BLaER1 treated with 17β-estradiol and CSF1 and Interleukin-3, amounts not matched to agents 10 nM and 100 nM (cell line): ENCODE results near the gene OR51E2.

Source experiments
- H3K27ac ChIP-seq, 11 experiments: shearing (Covaris generic); formaldehyde crosslinking; 2 replicates each; pipeline ENCODE4 v1.8.1; 2022
- H3K27me3 ChIP-seq, 11 experiments: shearing (Covaris generic); formaldehyde crosslinking; 2 replicates each; pipeline ENCODE4 v1.8.1; 2022
- H3K36me3 ChIP-seq, 11 experiments: shearing (Covaris generic); formaldehyde crosslinking; 2 replicates each; pipeline ENCODE4 v1.8.1; 2022
- H3K4me1 ChIP-seq, 10 experiments: shearing (Covaris generic); formaldehyde crosslinking; 2 replicates each; pipeline ENCODE4 v1.8.1; 2022
- H3K4me2 ChIP-seq, 11 experiments: shearing (Covaris generic); formaldehyde crosslinking; 2 replicates each; pipeline ENCODE4 v1.8.1; 2022
- H3K4me3 ChIP-seq, 10 experiments: shearing (Covaris generic); formaldehyde crosslinking; 2 replicates each; pipeline ENCODE4 v1.8.1; 2022
- H3K9ac ChIP-seq, 11 experiments: shearing (Covaris generic); formaldehyde crosslinking; 2 replicates each; pipeline ENCODE4 v1.8.1; 2022
- H3K9me3 ChIP-seq, 11 experiments: shearing (Covaris generic); formaldehyde crosslinking; replicated peaks in 1 of 11; 2 replicates each; pipeline ENCODE4 v1.8.1; 2022
- H4K20me1 ChIP-seq, 11 experiments: shearing (Covaris generic); formaldehyde crosslinking; 2 replicates each; pipeline ENCODE4 v1.8.1; 2022
- Cebpa-rat ChIP-seq, 11 experiments: shearing (Covaris generic); IDR thresholded peaks; 2 replicates each; pipeline ENCODE4 v1.8.1; 2022

Gene OR51E2

GRCh38 chr11:4665424-4665823 is 32.2 kb downstream of the OR51E2 start:
- H3K4me2 ChIP-seq = no peak overlapping the region
- no peak for TF ChIP-seq Cebpa-rat (IDR thresholded peaks at IDR 0.05)
- no peak overlapping the region for H3K4me3 ChIP-seq
- H3K4me1 ChIP-seq = no peaks in the 10 kb centered on the region
- H3K27me3 ChIP-seq = no peaks in the 10 kb centered on the region
- no peak overlapping the region for H3K27ac ChIP-seq
- no peak overlapping the region for H3K9ac ChIP-seq
- H4K20me1 ChIP-seq = no peaks in the 10 kb centered on the region
- no peaks in the 10 kb centered on the region for H3K9me3 ChIP-seq
- H3K36me3 ChIP-seq = no peaks in the 10 kb centered on the region

- Histone ChIP-seq H3K4me3 (no peak overlapping the region), H3K36me3 (no peaks in the 10 kb centered on the region), H3K9ac (no peak overlapping the region), H3K9me3 (no peaks in the 10 kb centered on the region), H4K20me1 (no peaks in the 10 kb centered on the region), H3K4me2 (no peak overlapping the region), H3K4me1 (no peaks in the 10 kb centered on the region), H3K27me3 (no peaks in the 10 kb centered on the region), H3K27ac (no peak overlapping the region)
- TF ChIP-seq Cebpa-rat (IDR thresholded peaks at IDR 0.05) = no peak
These were observed 32.9 kb downstream of the OR51E2 start for GRCh38 chr11:4664786-4665185.

- no peak overlapping the region for H3K4me2 ChIP-seq
- TF ChIP-seq Cebpa-rat (IDR thresholded peaks at IDR 0.05) = no peak
These were observed 33.5 kb downstream of the OR51E2 start for GRCh38 chr11:4664183-4664582.

GRCh38 chr11:4662876-4663275 is 34.8 kb downstream of the OR51E2 start:
- no peak overlapping the region for H3K9ac ChIP-seq
- H3K4me3 ChIP-seq = no peak overlapping the region
- no peaks in the 10 kb centered on the region for H3K9me3 ChIP-seq
- H3K4me1 ChIP-seq = no peaks in the 10 kb centered on the region
- H4K20me1 ChIP-seq = no peaks in the 10 kb centered on the region
- no peaks in the 10 kb centered on the region for H3K36me3 ChIP-seq
- no peaks in the 10 kb centered on the region for H3K27me3 ChIP-seq
- no peak for TF ChIP-seq Cebpa-rat (IDR thresholded peaks at IDR 0.05)
- H3K27ac ChIP-seq = no peak overlapping the region
- no peak overlapping the region for H3K4me2 ChIP-seq

More at GRCh38 chr11:4664183-4664582, 33.5 kb downstream of the OR51E2 start:
- no peaks in the 10 kb centered on the region for H4K20me1 ChIP-seq
- no peak overlapping the region for H3K27ac ChIP-seq
- H3K9ac ChIP-seq = no peak overlapping the region
- no peak overlapping the region for H3K4me3 ChIP-seq
- no peaks in the 10 kb centered on the region for H3K27me3 ChIP-seq
- H3K4me1 ChIP-seq = no peaks in the 10 kb centered on the region
- H3K9me3 ChIP-seq = no peaks in the 10 kb centered on the region
- no peaks in the 10 kb centered on the region for H3K36me3 ChIP-seq

- Histone ChIP-seq H3K9ac (no peak overlapping the region), H3K27me3 (no peaks in the 10 kb centered on the region), H3K4me2 (no peak overlapping the region)
These were observed 38.8 kb downstream of the OR51E2 start for GRCh38 chr11:4658629-4659445.

DNA sequence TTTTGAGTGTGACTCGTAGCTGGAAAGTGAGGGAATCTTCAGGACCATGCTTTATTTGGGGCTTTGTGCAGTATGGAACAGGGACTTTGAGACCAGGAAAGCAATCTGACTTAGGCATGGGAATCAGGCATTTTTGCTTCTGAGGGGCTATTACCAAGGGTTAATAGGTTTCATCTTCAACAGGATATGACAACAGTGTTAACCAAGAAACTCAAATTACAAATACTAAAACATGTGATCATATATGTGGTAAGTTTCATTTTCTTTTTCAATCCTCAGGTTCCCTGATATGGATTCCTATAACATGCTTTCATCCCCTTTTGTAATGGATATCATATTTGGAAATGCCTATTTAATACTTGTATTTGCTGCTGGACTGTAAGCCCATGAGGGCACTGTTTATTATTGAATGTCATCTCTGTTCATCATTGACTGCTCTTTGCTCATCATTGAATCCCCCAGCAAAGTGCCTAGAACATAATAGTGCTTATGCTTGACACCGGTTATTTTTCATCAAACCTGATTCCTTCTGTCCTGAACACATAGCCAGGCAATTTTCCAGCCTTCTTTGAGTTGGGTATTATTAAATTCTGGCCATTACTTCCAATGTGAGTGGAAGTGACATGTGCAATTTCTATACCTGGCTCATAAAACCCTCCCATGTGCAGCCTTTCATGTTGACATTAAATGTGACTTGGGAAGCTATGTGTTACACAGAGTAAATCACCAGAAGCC is 42.9 kb downstream of the OR51E2 start:
- Histone ChIP-seq H3K27me3 (no peaks in the 10 kb centered on the region), H4K20me1 (no peaks in the 10 kb centered on the region), H3K27ac (no peak overlapping the region), H3K4me3 (no peak overlapping the region), H3K36me3 (no peaks in the 10 kb centered on the region), H3K4me1 (peaks cover 0 to 5% (median 0%) of the 10 kb centered on the region in 10 experiments; a peak in 1 of 20 replicates), H3K4me2 (no peak overlapping the region), H3K9me3 (0 out of 22 replicates have a peak, but pooled peaks cover 0 to 3% (median 0%) of the 10 kb centered on the region in 11 experiments), H3K9ac (no peak overlapping the region)
- TF ChIP-seq Cebpa-rat (IDR thresholded peaks at IDR 0.05) = no peak

More at GRCh38 chr11:4658629-4659445, 38.8 kb downstream of the OR51E2 start:
- Histone ChIP-seq H3K36me3 (no peaks in the 10 kb centered on the region), H3K4me1 (peaks cover 0 to 5% (median 0%) of the 10 kb centered on the region in 10 experiments; a peak in 1 of 20 replicates), H4K20me1 (no peaks in the 10 kb centered on the region), H3K9me3 (no peaks in the 10 kb centered on the region), H3K4me3 (no peak overlapping the region), H3K27ac (no peak overlapping the region)
- no peak for TF ChIP-seq Cebpa-rat (IDR thresholded peaks at IDR 0.05)

DNA sequence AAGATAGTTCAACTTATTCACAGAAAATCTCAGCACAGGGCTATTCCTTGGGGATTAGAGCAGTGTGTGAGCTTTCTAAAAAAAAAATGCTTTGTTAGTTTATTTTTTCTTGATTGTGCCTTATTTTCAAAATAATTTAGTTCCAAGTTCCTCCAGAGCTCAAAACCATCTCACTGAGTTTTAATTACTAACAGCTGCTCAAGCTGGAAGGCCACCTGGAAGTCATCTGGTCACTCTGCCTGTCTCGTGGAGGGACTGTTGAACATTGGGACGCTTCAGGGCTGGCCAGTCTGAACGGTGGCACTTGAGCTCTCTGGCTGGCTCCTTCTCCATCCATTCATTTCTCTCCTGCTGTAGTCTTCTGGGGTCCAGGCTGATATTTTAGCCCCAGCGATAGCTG is 49.9 kb downstream of the OR51E2 start:
- Histone ChIP-seq H3K4me3 (no peak overlapping the region), H3K4me1 (peaks cover 0 to under 1% (median 0%) of the 10 kb centered on the region in 10 experiments; a peak in 2 of 20 replicates), H3K27ac (no peak overlapping the region), H3K27me3 (no peaks in the 10 kb centered on the region), H3K4me2 (no peak overlapping the region), H3K9ac (no peak overlapping the region), H3K9me3 (no peaks in the 10 kb centered on the region), H3K36me3 (no peaks in the 10 kb centered on the region), H4K20me1 (no peaks in the 10 kb centered on the region)
- no peak for TF ChIP-seq Cebpa-rat (IDR thresholded peaks at IDR 0.05)

DNA sequence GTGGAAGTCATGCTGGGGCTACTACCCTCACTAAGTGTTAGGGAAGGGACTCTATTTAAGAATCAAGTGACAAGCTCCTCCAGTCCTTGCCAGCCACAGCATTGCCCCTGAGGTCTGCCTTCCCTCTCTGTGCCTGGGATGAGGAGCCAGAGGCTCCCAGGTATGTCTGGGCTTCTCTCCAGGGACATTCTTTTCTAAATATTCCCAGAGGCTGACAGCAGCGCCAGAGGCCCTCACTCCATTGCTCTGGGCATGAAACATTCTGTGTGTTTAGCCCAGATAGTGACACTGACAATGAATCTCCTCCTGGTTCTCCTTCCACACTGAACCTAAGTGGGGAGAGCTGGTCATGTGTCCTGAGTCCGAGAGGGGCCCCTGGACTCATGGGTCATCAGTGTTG is 51.7 kb downstream of the OR51E2 start:
- H4K20me1 ChIP-seq = no peaks in the 10 kb centered on the region
- no peak overlapping the region for H3K9ac ChIP-seq
- H3K4me3 ChIP-seq = no peak overlapping the region
- H3K27ac ChIP-seq = no peak overlapping the region
- TF ChIP-seq Cebpa-rat (IDR thresholded peaks at IDR 0.05) = no peak
- no peak overlapping the region for H3K4me2 ChIP-seq
- no peaks in the 10 kb centered on the region for H3K9me3 ChIP-seq
- H3K4me1 ChIP-seq = peaks cover 0 to 5% (median 0%) of the 10 kb centered on the region in 10 experiments; a peak in 2 of 20 replicates
- H3K36me3 ChIP-seq = no peaks in the 10 kb centered on the region
- H3K27me3 ChIP-seq = no peaks in the 10 kb centered on the region

GRCh38 chr11:4644233-4644632 is 53.4 kb downstream of the OR51E2 start:
- Histone ChIP-seq H3K36me3 (no peaks in the 10 kb centered on the region), H3K4me2 (no peak overlapping the region), H3K9me3 (no peaks in the 10 kb centered on the region), H3K9ac (no peak overlapping the region), H3K4me1 (peaks cover 0 to 5% (median 0%) of the 10 kb centered on the region in 10 experiments; a peak in 2 of 20 replicates), H3K27me3 (no peaks in the 10 kb centered on the region), H4K20me1 (no peaks in the 10 kb centered on the region), H3K27ac (no peak overlapping the region), H3K4me3 (no peak overlapping the region)
- no peak for TF ChIP-seq Cebpa-rat (IDR thresholded peaks at IDR 0.05)
